WTC11 (cell line): ENCODE measurements around the gene POLR3GL. TPM values are rescaled to one million over a fixed set of nuclear protein-coding genes. Genes with fewer than 3 reads are reported as not detected.

Experiments used
- ATAC-seq: fragments of 200-7000 bp; cut with Tn5 transposase; 2 replicates; pipeline ENCODE4 v1.10.0; 2021; ENCODE audit warnings: mild to moderate bottlenecking, moderate library complexity
- CTCF ChIA-PET: fragments of 300-600 bp; sonication (Branson Sonifier 250); formaldehyde crosslinking; loops from one replicate; lab custom pipeline; 2021; ENCODE audit warnings: antibody characterized with exemption; lab: Charles Lee
- POLR2A ChIA-PET: fragments of 350-600 bp; sonication (Branson Sonifier 250); formaldehyde crosslinking; loops from one replicate; lab custom pipeline; 2021; ENCODE audit warnings: antibody characterized with exemption; lab: Charles Lee
- DNase-seq: peaks from one replicate; pipeline ENCODE4 v3.0.0; 2021; ENCODE audit warnings: low spot score
- H3K27ac Mint-ChIP-seq: 2 replicates; pipeline ENCODE4 v1.8.0; 2021; ENCODE audit warnings: mixed read lengths
- H3K27me3 Mint-ChIP-seq: 2 replicates; pipeline ENCODE4 v1.8.0; 2021; ENCODE audit warnings: low read depth, mild to moderate bottlenecking, moderate library complexity, mixed read lengths
- H3K36me3 Mint-ChIP-seq: 2 replicates; pipeline ENCODE4 v1.8.0; 2021; ENCODE audit warnings: mixed read lengths
- H3K4me1 Mint-ChIP-seq: 2 replicates; pipeline ENCODE4 v1.8.0; 2022; ENCODE audit warnings: mixed read lengths
- H3K4me3 Mint-ChIP-seq: 2 replicates; pipeline ENCODE4 v1.8.0; 2021; ENCODE audit warnings: mild to moderate bottlenecking, moderate library complexity, mixed read lengths
- H3K9me3 Mint-ChIP-seq: 2 replicates; pipeline ENCODE4 v1.8.0; 2021; ENCODE audit warnings: mixed read lengths
- CBFB ChIP-seq: sonication (generic); formaldehyde crosslinking; IDR thresholded peaks from 2 replicates; pipeline ENCODE4 v1.8.1; 2022; ENCODE audit warnings: mild to moderate bottlenecking, low read depth, missing genetic modification reagents
- CREM ChIP-seq: sonication (generic); formaldehyde crosslinking; IDR thresholded peaks from 2 replicates; pipeline ENCODE4 v1.8.1; 2022; ENCODE audit warnings: mild to moderate bottlenecking, missing genetic modification reagents, moderate library complexity
- FOXJ3 ChIP-seq: sonication (generic); formaldehyde crosslinking; IDR thresholded peaks from 2 replicates; pipeline ENCODE4 v1.9.0; 2021; ENCODE audit warnings: missing genetic modification reagents, mild to moderate bottlenecking, borderline replicate concordance
- FOXP1 ChIP-seq: sonication (generic); formaldehyde crosslinking; IDR thresholded peaks from 2 replicates; pipeline ENCODE4 v1.8.0; 2022; ENCODE audit warnings: missing genetic modification reagents, mild to moderate bottlenecking, moderate library complexity, borderline replicate concordance
- GTF2I ChIP-seq: fragments of 250-450 bp; sonication (Bioruptor Pico); conservative IDR thresholded peaks from 2 replicates; pipeline ENCODE4 v1.4.0; 2021; ENCODE audit warnings: mild to moderate bottlenecking
- HMGA2 ChIP-seq: fragments of 250-450 bp; sonication (Bioruptor Pico); IDR thresholded peaks from 2 replicates; pipeline ENCODE4 v1.4.0; 2021; ENCODE audit warnings: mild to moderate bottlenecking, moderate library complexity
- IRF2 ChIP-seq: sonication (generic); formaldehyde crosslinking; IDR thresholded peaks from 2 replicates; pipeline ENCODE4 v1.8.0; 2022; ENCODE audit warnings: low read depth, missing genetic modification reagents, borderline replicate concordance
- JAZF1 ChIP-seq: fragments of 250-450 bp; sonication (Bioruptor Pico); IDR thresholded peaks from 2 replicates; pipeline ENCODE4 v1.9.0; 2021; ENCODE audit warnings: moderate library complexity, mild to moderate bottlenecking, inconsistent platforms
- NFYB ChIP-seq: sonication (generic); formaldehyde crosslinking; conservative IDR thresholded peaks from 2 replicates; pipeline ENCODE4 v1.8.0; 2022; ENCODE audit warnings: low read depth, missing genetic modification reagents
- OVOL2 ChIP-seq: fragments of 250-450 bp; sonication (Bioruptor Pico); IDR thresholded peaks from 2 replicates; pipeline ENCODE4 v1.9.0; 2021; ENCODE audit warnings: mild to moderate bottlenecking, borderline replicate concordance
- SOX15 ChIP-seq: fragments of 250-450 bp; sonication (Bioruptor Pico); IDR thresholded peaks from 2 replicates; pipeline ENCODE4 v1.9.0; 2021; ENCODE audit warnings: mild to moderate bottlenecking
- SP1 ChIP-seq: sonication (generic); formaldehyde crosslinking; conservative IDR thresholded peaks from 2 replicates; pipeline ENCODE4 v1.8.1; 2022; ENCODE audit warnings: missing genetic modification reagents
- TP53 ChIP-seq: sonication (generic); formaldehyde crosslinking; IDR thresholded peaks from 2 replicates; pipeline ENCODE4 v1.8.1; 2023; ENCODE audit warnings: mild to moderate bottlenecking, missing genetic modification reagents
- ZNF423 ChIP-seq: fragments of 250-450 bp; sonication (Bioruptor Pico); IDR thresholded peaks from 2 replicates; pipeline ENCODE4 v2.1.2; 2022; ENCODE audit warnings: mild to moderate bottlenecking, moderate library complexity
- total RNA-seq: library from RNA; stranded (reverse); gene quantifications from 3 replicates; pipeline ENCODE4 v1.2.3, GENCODE V29; 2021
- TF ChIP-seq, protein P1 (sequence below): sonication (generic); formaldehyde crosslinking; IDR thresholded peaks from 2 replicates; pipeline ENCODE4 v1.8.1; 2022; ENCODE audit warnings: missing genetic modification reagents, borderline replicate concordance
- TF ChIP-seq, protein P2 (sequence below): sonication (generic); formaldehyde crosslinking; IDR thresholded peaks from 2 replicates; pipeline ENCODE4 v1.8.0; 2022; ENCODE audit warnings: mild to moderate bottlenecking, missing genetic modification reagents
- TF ChIP-seq, protein P3 (sequence below): sonication (generic); formaldehyde crosslinking; conservative IDR thresholded peaks from 2 replicates; pipeline ENCODE4 v1.8.1; 2022; ENCODE audit warnings: mild to moderate bottlenecking, missing genetic modification reagents
- TF ChIP-seq, protein P4 (sequence below): sonication (generic); formaldehyde crosslinking; IDR thresholded peaks from 2 replicates; pipeline ENCODE4 v1.8.1; 2022; ENCODE audit warnings: mild to moderate bottlenecking, missing genetic modification reagents, moderate library complexity, borderline replicate concordance
- TF ChIP-seq, protein P5 (sequence below): sonication (generic); formaldehyde crosslinking; IDR thresholded peaks from 2 replicates; pipeline ENCODE4 v1.8.1; 2022; ENCODE audit warnings: low read depth, mild to moderate bottlenecking, moderate library complexity, missing genetic modification reagents, borderline replicate concordance
- TF ChIP-seq, protein P6 (sequence below): sonication (generic); formaldehyde crosslinking; IDR thresholded peaks from 2 replicates; pipeline ENCODE4 v1.8.0; 2023; ENCODE audit warnings: missing genetic modification reagents

POLR3GL gene
- total RNA-seq, 1 experiment from 2014 or later = 3.8 TPM

DNA sequence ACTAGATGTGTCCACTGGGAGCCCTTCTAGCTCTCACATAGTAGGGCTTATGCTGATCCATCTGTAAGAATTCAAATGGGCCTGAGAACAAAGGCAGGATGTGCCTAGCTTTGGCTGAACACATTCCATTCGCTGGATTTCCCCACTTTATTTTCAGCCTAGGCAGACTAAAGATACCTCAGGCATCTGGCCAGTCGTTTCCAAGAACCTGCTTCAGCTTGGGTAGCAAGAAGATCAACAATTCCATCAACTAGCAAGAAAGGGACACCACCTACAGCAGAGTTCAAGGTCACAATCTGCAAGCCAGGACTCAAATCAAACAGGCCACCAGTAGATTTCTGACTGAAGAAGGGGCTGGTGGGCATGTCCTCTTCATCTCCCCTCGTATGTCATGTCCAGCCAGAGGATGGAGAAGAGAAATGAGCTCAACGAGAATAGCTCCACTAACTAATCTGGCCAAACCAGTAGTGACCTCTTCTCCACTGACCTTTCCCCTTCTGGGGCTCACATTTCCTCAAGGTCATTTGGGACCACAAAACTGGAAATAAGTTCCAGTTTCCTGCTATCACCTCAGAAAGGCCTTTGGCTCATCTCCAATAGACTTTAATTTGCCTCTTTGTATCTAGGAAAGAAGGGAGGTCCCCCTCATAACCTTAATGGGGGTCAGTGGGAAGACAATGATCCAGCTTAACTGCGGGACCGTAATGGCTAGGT lies 17.7 kb downstream of the POLR3GL start (continued):
- TF ChIP-seq IRF2 (CRISPR knock-in tag) (no peak), ZNF423 (CRISPR knock-in tag) (no peak), GTF2I (no peak), FOXP1 (CRISPR knock-in tag) (no peak)
- TF ChIP-seq, protein P1, sequence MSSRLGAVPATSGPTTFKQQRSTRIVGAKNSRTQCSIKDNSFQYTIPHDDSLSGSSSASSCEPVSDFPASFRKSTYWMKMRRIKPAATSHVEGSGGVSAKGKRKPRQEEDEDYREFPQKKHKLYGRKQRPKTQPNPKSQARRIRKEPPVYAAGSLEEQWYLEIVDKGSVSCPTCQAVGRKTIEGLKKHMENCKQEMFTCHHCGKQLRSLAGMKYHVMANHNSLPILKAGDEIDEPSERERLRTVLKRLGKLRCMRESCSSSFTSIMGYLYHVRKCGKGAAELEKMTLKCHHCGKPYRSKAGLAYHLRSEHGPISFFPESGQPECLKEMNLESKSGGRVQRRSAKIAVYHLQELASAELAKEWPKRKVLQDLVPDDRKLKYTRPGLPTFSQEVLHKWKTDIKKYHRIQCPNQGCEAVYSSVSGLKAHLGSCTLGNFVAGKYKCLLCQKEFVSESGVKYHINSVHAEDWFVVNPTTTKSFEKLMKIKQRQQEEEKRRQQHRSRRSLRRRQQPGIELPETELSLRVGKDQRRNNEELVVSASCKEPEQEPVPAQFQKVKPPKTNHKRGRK (CRISPR knock-in tag) = no peak

DNA sequence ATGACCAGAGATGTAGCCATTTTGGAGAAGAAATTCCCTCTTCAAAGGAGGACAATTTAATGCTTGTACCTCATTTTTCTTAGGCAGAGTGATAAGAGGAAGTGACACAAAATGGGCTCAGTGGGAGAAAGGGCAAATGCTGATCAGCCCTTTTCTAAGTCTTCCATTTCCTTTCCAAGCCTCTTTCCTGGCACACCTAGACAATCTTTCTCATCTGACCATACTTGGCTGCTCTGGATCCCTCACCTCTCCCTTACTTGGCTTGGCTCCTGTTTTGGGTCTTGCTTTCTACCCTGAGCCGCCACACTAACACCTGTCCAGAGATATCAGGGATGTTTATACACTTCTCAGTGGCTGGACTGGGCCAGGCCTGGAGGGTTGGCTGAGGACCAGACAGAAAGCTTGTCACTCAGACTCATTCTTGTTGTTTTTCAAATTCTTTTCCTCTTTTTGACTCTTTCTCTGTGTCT lies 18.8 kb downstream of the POLR3GL start:
- TF ChIP-seq SP1 (no peak), FOXJ3 (no peak), NFYB (CRISPR knock-in tag) (no peak), SOX15 (CRISPR knock-in tag) (no peak), HMGA2 (CRISPR knock-in tag) (no peak), JAZF1 (no peak), OVOL2 (no peak), CREM (CRISPR knock-in tag) (no peak), GTF2I (no peak), TP53 (no peak), CBFB (CRISPR knock-in tag) (no peak)
- TF ChIP-seq, protein P2, sequence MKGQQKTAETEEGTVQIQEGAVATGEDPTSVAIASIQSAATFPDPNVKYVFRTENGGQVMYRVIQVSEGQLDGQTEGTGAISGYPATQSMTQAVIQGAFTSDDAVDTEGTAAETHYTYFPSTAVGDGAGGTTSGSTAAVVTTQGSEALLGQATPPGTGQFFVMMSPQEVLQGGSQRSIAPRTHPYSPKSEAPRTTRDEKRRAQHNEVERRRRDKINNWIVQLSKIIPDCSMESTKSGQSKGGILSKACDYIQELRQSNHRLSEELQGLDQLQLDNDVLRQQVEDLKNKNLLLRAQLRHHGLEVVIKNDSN = no peak
- TF ChIP-seq, protein P3, sequence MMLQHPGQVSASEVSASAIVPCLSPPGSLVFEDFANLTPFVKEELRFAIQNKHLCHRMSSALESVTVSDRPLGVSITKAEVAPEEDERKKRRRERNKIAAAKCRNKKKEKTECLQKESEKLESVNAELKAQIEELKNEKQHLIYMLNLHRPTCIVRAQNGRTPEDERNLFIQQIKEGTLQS (CRISPR knock-in tag) = no peak
- TF ChIP-seq, protein P4, sequence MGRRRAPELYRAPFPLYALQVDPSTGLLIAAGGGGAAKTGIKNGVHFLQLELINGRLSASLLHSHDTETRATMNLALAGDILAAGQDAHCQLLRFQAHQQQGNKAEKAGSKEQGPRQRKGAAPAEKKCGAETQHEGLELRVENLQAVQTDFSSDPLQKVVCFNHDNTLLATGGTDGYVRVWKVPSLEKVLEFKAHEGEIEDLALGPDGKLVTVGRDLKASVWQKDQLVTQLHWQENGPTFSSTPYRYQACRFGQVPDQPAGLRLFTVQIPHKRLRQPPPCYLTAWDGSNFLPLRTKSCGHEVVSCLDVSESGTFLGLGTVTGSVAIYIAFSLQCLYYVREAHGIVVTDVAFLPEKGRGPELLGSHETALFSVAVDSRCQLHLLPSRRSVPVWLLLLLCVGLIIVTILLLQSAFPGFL (CRISPR knock-in tag) = no peak
- TF ChIP-seq, protein P5, sequence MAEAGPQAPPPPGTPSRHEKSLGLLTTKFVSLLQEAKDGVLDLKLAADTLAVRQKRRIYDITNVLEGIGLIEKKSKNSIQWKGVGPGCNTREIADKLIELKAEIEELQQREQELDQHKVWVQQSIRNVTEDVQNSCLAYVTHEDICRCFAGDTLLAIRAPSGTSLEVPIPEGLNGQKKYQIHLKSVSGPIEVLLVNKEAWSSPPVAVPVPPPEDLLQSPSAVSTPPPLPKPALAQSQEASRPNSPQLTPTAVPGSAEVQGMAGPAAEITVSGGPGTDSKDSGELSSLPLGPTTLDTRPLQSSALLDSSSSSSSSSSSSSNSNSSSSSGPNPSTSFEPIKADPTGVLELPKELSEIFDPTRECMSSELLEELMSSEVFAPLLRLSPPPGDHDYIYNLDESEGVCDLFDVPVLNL (CRISPR knock-in tag) = no peak
- TF ChIP-seq, protein P6, sequence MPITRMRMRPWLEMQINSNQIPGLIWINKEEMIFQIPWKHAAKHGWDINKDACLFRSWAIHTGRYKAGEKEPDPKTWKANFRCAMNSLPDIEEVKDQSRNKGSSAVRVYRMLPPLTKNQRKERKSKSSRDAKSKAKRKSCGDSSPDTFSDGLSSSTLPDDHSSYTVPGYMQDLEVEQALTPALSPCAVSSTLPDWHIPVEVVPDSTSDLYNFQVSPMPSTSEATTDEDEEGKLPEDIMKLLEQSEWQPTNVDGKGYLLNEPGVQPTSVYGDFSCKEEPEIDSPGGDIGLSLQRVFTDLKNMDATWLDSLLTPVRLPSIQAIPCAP (CRISPR knock-in tag) = no peak
- ChIA-PET POLR2A (interaction anchor here (1.2 kb wide), 1 partner anchor 8 kb away, joined by 4 read pairs; no protein-coding TSS in a partner anchor), CTCF (interaction anchor here (1.4 kb wide), 1 partner anchor 13 kb away, joined by 3 read pairs; no protein-coding TSS in a partner anchor)
- ATAC-seq (no peak), DNase-seq (no peak)
- H3K36me3 Mint-ChIP-seq = no peaks in the 10 kb centered on the region
- H3K4me1 Mint-ChIP-seq = peaks cover 32% of the 10 kb centered on the region
- no peaks in the 10 kb centered on the region for H3K9me3 Mint-ChIP-seq
- no peak overlapping the region for H3K27ac Mint-ChIP-seq
- no peaks in the 10 kb centered on the region; the same call in none of the 2 replicates for H3K27me3 Mint-ChIP-seq
- no peak overlapping the region for H3K4me3 Mint-ChIP-seq
